Ishikawa (cell line): Measurements from ENCODE around the gene EPB41L4B.

Source experiments
- CEBPB ChIP-seq: IDR thresholded peaks from 2 replicates; pipeline ENCODE4 v1.6.1; 2012
- CREB1 ChIP-seq: IDR thresholded peaks from 2 replicates; pipeline ENCODE4 v1.6.1; 2012; ENCODE audit warnings: low read depth
- EGR1 ChIP-seq: IDR thresholded peaks from 2 replicates; pipeline ENCODE4 v1.6.1; 2012
- EP300 ChIP-seq: IDR thresholded peaks from 2 replicates; pipeline ENCODE4 v1.6.1; 2012; ENCODE audit warnings: borderline replicate concordance
- FOXM1 ChIP-seq: IDR thresholded peaks from 2 replicates; pipeline ENCODE4 v1.6.1; 2012; ENCODE audit warnings: low read depth, borderline replicate concordance
- MAX ChIP-seq: IDR thresholded peaks from 2 replicates; pipeline ENCODE4 v1.6.1; 2012
- RAD21 ChIP-seq: IDR thresholded peaks from 2 replicates; pipeline ENCODE4 v1.6.1; 2012; ENCODE audit warnings: low read depth
- REST ChIP-seq: IDR thresholded peaks from 2 replicates; pipeline ENCODE4 v1.6.1; 2012; ENCODE audit warnings: low read depth, mild to moderate bottlenecking
- TAF1 ChIP-seq: IDR thresholded peaks from 2 replicates; pipeline ENCODE4 v1.6.1; 2012; ENCODE audit warnings: low read depth, mild to moderate bottlenecking
- TCF12 ChIP-seq: IDR thresholded peaks from 2 replicates; pipeline ENCODE4 v1.6.1; 2012; ENCODE audit warnings: low read depth
- TEAD4 ChIP-seq: IDR thresholded peaks from 2 replicates; pipeline ENCODE4 v1.6.1; 2012
- USF1 ChIP-seq: IDR thresholded peaks from 2 replicates; pipeline ENCODE4 v1.6.1; 2012
- YY1 ChIP-seq: IDR thresholded peaks from 2 replicates; pipeline ENCODE4 v1.6.1; 2012; ENCODE audit warnings: low read depth

- TF ChIP-seq EP300, result no peak
- no peak for TF ChIP-seq RAD21
- no peak for TF ChIP-seq YY1
- no peak for TF ChIP-seq FOXM1
- TF ChIP-seq CEBPB, result no peak
- no peak for TF ChIP-seq TAF1
- no peak for TF ChIP-seq TEAD4
- TF ChIP-seq USF1, result no peak
- TF ChIP-seq MAX, result no peak
- TF ChIP-seq EGR1, result no peak
- no peak for TF ChIP-seq REST
- no peak for TF ChIP-seq TCF12
- TF ChIP-seq CREB1, result no peak
Observed at GRCh38 chr9:109289186-109289585, 31.7 kb downstream of the EPB41L4B start.
